Vein endothelial cell (primary cell): ENCODE results near the gene MATCAP1. TPM values are rescaled to one million over a fixed set of nuclear protein-coding genes. Genes with fewer than 3 reads are reported as not detected.

ENCODE experiments used
- small RNA-seq: library from RNA; depleted of rRNA; stranded (forward); fragments of <200 nt; gene quantifications from one replicate; pipeline ENCODE3, GENCODE V24; 2012
- total RNA-seq: library from RNA; depleted of rRNA; stranded (reverse); fragments of >200 nt; gene quantifications from 2 replicates; pipeline ENCODE4 v1.2.3, GENCODE V29; 2012

MATCAP1 gene
- total RNA-seq = 14.1 and 18.3 TPM in 2 replicates

DNA sequence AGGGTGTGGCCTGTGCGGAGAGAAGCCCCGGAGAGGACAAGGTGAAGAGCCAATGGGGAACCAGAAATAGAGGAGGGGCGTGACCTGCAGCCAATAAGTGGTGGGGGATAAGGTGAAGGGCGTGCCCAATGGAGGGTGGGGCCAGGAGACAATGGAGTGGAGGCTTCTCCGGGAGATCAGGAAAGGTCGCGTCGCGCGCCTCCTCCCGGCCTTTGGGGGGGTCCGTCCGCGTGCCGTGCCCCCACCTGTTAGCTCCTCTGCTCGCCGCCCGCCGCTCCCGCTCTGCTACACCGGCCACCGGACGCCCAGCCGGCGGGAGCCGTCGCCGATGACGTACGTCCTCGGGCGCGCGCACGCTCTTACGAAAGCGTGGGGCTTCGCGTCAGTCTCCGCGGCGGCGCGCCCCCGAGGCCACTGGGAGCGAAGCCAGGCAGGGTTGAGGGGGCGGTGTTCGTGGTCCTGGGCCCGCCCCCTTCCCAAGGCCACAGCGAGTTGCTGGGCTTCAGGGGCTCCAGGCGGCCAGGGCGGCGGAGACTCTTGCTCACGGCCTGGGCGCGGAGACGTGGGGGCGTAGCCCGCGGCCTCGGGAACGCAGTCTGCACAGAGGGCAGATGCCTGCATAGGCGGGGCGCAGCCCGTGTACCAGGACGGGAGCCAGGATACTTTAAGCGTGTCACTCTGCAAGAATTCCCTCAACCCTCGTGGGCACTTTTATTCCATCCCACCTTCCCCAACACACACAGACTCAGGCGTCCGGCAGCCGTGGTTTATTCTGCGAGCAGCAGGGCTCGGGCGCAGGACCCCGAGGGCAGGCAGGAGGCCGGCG, at the start of gene MATCAP1:
TSS of gene MATCAP1 (minus strand) at position 337 of the 826 bp plus-strand sequence. CDS start 3,353 bp downstream, outside the sequence.

DNA sequence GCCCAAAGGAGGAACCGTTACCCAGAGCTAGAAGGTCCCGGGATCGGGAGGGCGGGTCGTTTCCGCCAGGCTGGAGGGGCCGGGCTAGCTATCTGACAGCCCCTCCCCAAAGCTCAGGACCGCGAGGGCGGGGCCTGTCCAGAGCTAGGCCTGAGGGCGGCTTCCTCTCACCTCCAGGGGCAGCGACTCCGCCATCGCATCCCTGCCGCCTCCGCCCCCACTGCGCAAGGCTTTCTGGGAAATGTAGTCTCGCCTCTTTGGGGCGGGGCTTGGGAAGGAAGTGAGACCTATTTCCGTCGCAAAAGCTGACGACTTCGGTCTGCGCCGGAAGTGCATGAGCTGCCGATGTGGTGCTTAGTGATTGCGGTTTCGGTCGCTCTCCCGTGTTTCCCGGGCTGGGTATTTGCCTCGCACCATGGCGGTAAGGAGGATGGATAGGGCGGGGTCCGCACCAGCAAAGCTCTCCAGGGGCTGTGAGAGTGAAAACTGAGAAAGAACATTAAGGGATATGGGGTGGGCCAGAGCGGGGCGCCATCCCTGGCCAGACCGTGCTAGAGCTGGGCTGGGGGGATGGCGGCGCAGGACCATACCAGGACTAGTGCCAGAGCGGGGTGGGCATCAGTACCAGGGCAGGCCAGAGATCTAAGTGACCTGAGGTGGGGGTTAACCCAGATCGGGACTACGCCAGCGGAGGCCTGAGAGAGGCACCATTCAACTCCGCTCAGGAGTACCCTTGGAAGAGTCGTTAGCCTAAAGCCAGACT, 43.2 kb upstream of the MATCAP1 start, which contains the start of gene TMEM208:
TSS of gene TMEM208 (plus strand) at position 327 of the 763 bp plus-strand sequence. CDS start at position 416, 89 bp downstream.

DNA sequence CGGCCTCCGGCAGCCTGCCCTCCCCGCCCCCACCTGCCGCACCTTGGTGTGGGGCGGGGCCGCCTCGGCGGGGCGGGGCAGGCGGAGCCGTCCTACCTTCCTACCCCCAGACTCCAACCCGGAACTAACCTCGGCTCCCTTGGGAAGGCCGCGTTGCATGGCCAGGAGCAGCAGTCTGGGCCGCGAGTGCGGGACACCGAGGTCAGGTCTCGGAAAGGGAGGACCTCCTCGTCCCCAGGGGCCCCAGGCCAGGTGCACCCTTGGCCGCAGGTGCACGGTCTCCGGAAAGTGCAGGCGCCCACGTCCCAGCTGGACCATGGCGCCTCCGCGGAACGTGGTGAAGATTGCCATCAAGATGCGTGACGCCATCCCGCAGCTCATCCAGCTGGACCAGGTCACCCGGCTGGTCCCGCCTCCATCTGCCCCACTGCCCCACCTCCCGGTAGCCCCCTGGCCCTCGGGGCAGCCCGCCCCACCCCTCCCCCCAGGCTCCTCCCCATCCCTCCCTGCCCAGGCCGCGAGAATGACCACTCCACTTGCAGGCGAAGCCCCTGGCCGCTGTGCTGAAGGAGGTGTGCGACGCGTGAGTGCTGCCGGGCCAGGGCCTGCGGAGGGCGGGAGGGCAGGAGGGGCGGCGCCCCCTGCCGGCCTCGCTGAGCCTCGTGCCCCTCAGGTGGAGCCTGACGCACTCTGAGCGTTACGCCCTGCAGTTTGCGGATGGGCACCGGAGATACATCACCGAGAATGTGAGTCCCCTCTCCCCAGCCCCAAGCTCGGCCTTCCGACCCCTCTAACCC, 15.4 kb upstream of the MATCAP1 start, which contains the start of gene ELMO3:
TSS of gene ELMO3 (plus strand) at position 121 of the 797 bp plus-strand sequence. CDS start at position 317, 196 bp downstream.

DNA sequence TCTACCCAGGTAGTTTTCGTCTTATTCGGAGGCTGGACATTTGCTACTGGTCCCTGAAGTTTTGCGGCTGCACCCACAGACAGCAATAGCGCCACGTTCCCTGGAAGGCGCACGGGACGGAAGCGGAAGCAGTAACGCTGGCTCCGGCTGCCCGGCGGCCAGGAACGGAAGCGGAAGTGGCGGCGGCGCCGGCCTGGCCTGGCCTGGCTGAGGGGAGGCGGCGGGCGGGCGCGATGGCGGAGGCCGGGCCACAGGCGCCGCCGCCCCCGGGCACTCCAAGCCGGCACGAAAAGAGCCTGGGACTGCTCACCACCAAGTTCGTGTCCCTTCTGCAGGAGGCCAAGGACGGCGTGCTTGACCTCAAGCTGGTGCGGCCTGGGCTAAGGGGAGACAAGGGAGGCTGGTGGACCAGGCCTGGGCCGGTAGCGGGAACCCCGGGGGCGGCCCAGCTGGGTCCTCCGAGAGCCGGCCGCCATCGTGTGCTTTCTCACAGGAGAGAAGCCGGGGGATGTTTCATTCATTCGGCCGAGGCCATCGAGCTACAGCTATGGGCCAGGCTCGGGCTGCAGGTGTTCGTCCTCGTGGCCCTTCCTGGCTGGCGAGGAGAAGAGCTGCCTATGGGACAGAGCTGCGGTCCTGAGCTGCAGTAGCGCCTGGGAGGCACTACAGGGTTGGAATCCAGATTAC, 8.4 kb upstream of the MATCAP1 start, which contains the start of gene E2F4:
TSS of gene E2F4 (plus strand) at position 161 of the 687 bp plus-strand sequence. CDS start at position 234, 73 bp downstream.

DNA sequence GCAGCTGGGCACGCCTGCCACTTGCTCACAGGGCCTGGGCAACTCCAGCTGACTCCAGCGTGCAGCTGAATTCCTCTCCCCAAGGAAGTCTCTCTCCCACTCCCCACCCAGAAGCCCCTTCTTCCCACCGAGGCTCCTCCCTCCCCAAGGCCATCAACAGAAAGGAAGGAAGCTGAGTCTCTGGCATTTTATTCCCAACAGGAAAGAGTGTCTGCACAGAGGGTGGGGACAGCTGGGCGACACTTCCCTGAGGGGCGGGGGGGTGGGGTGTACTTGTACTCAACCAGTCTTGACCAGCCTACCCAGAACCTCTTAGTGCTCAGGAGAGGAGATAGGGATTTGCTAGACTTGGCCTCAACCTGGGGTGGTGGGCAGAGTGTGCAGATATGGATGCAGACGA, 6.3 kb upstream of the MATCAP1 start, which contains the start of gene EXOC3L1:
TSS of gene EXOC3L1 (minus strand) at position 96 of the 400 bp plus-strand sequence. CDS start 460 bp downstream, outside the sequence.

DNA sequence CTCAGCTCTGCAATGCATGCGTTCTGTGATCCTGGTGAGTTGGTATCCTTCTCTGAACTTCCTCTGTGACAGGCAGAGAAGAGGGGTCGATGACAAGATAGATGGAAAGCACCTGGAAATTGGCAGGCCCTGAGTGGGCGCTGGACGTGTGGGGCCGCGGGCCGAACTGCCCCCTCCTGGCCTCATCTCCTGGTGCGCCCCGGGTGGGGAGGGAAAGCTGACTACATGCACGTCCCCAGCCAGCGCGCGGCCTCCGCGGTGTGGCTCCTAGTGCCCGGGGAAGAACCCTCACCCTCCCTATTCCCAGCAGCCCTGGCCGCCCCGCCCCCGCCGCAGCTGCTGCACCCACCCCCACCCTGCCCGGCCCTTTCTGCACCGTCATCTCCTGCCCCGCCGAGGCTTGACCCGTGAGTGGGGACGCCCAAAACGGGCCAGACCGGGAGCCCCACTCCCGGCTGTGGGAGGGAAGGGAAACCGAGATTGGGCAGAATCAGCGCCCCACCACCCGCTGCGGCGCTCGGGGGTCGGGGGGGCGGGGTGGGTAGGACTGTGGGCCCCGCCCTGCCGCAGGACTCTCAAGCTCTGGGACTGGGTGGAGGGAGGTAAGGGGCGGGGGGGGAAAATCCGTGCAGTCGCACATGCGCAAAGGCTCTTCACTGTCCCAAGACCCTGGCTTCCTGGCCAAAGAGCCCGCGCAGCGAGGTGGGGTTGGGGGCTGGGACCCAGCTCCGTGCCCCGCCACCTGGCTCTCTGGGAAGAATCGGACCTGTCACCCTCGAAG, 13.4 kb downstream of the MATCAP1 start, which contains the start of gene NOL3:
TSS of gene NOL3 (plus strand) at position 371 of the 781 bp plus-strand sequence.

DNA sequence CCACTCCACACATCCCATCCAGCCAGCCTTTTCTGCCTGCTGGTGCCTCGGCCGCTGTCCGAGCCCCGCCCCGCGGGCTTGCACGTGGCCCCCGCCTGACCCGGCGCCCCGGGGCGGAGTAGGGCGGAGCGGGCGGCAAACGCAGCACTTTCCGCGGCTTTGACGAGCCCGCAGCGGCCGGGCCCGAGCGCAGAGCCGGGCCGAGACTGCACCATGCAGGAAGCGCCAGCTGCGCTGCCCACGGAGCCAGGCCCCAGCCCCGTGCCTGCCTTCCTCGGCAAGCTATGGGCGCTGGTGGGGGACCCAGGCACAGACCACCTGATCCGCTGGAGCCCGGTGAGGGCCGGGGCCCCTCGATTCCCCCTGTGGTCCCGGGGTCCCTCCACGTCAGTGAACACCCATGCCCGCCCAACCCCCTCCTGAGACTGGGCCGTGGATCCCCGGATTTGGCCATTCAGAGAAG, 19.1 kb downstream of the MATCAP1 start, which contains the start of gene HSF4:
TSS of gene HSF4 (plus strand) at position 147 of the 463 bp plus-strand sequence. CDS start at position 214, 67 bp downstream.

DNA sequence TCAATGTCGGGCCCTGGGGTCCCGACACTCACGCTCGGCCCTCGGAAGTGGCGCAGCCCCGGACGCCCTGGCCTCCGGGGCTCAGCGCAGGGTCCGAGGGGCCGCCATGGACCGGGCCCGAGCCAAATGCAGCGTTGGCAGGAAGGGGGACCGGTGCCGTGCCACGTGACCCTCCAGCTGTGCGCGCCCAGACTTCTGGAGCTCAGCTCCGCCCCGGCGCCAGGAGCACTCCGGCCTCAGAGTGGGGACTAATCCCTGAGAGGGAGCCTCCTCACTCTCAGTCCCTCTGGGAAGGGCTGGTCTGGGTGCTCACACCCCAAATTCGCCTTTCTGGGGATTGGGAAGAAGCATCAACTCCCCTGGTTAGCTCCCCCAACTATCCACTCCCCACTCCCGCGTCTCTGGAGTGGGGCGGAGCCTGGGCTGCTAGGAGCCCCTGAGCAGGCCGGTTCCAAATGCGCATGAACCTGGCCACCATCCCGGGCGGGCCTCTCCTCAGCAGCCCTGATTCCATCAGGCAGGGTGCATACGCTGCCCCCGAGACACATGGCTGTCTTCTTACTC, 32.8 kb downstream of the MATCAP1 start, which contains the start of gene B3GNT9:
TSS of gene B3GNT9 (minus strand) at position 166 of the 564 bp plus-strand sequence. CDS start 513 bp downstream, outside the sequence.

Small RNAs within 50 kb of the gene (small RNA-seq; reads per million reads assigned to genes)
- gene MIR328 = 3.0 reads per million, percentile 87 among the genes with 10 or more reads in this experiment

Other genes with a start within 250 kb of the MATCAP1 start
- 109 and 131 TPM in 2 replicates for gene CIAO2B, start 249.6 kb downstream of the MATCAP1 start, total RNA-seq
- gene CES2, start 248.4 kb downstream of the MATCAP1 start, total RNA-seq = 28.5 and 30.4 TPM in 2 replicates
- gene CES3, start 222.7 kb downstream of the MATCAP1 start, total RNA-seq = not detected in 2 replicates
- gene CES4A, start 195.4 kb downstream of the MATCAP1 start, total RNA-seq = 1.9 and 2.0 TPM in 2 replicates
- gene CBFB, start 154.8 kb downstream of the MATCAP1 start, total RNA-seq = 78.1 and 101 TPM in 2 replicates
- gene PHAF1, start 74.0 kb downstream of the MATCAP1 start, total RNA-seq = 14.7 and 15.3 TPM in 2 replicates
- 2.3 and 2.4 TPM in 2 replicates for gene B3GNT9, start 33.0 kb downstream of the MATCAP1 start, total RNA-seq
- gene TRADD, start 24.1 kb downstream of the MATCAP1 start, total RNA-seq = 11.9 and 16.0 TPM in 2 replicates
- gene FBXL8, start 24.0 kb downstream of the MATCAP1 start, total RNA-seq = 7.1 and 9.5 TPM in 2 replicates
- gene HSF4, start 19.2 kb downstream of the MATCAP1 start, total RNA-seq = 1.3 and 1.6 TPM in 2 replicates
- 7.0 and 8.8 TPM in 2 replicates for gene NOL3, start 13.4 kb downstream of the MATCAP1 start, total RNA-seq
- gene EXOC3L1, start 6.2 kb upstream of the MATCAP1 start, total RNA-seq = 4.2 and 4.9 TPM in 2 replicates
- 115 and 125 TPM in 2 replicates for gene E2F4, start 8.2 kb upstream of the MATCAP1 start, total RNA-seq
- gene ELMO3, start 15.2 kb upstream of the MATCAP1 start, total RNA-seq = 0.76 and 1.3 TPM in 2 replicates
- 16.0 and 24.3 TPM in 2 replicates for gene TMEM208, start 43.2 kb upstream of the MATCAP1 start, total RNA-seq
- 30.7 and 41.8 TPM in 2 replicates for gene FHOD1, start 63.5 kb upstream of the MATCAP1 start, total RNA-seq
- gene SLC9A5, start 65.0 kb upstream of the MATCAP1 start, total RNA-seq = 0.86 and 1.6 TPM in 2 replicates
- 16.5 and 23.8 TPM in 2 replicates for gene PLEKHG4, start 95.6 kb upstream of the MATCAP1 start, total RNA-seq
- under 0.01 and 0.33 TPM in 2 replicates for gene KCTD19, start 142.8 kb upstream of the MATCAP1 start, total RNA-seq
- 0.29 TPM in 1 of 2 replicates, not detected in the other for gene LRRC36, start 142.9 kb upstream of the MATCAP1 start, total RNA-seq
- gene TPPP3, start 209.5 kb upstream of the MATCAP1 start, total RNA-seq = not detected in 2 replicates
- gene ZDHHC1, start 232.5 kb upstream of the MATCAP1 start, total RNA-seq = 8.5 and 13.1 TPM in 2 replicates
- 0.10 and 0.65 TPM in 2 replicates for gene HSD11B2, start 247.2 kb upstream of the MATCAP1 start, total RNA-seq